HG03354 (cell line): ENCODE data around the gene KCNC1.

ENCODE experiments used
- ATAC-seq: cut with Tn5 transposase; IDR thresholded peaks from one replicate; pipeline ENCODE4 v1.9.1; 2021; ENCODE audit warnings: mild to moderate bottlenecking; ENCODE audit not compliant: unreplicated experiment, poor library complexity, severe bottlenecking

KCNC1 gene

GRCh38 chr11:17810041-17810440, 75.5 kb downstream of the KCNC1 start:
- no peak for ATAC-seq

DNA sequence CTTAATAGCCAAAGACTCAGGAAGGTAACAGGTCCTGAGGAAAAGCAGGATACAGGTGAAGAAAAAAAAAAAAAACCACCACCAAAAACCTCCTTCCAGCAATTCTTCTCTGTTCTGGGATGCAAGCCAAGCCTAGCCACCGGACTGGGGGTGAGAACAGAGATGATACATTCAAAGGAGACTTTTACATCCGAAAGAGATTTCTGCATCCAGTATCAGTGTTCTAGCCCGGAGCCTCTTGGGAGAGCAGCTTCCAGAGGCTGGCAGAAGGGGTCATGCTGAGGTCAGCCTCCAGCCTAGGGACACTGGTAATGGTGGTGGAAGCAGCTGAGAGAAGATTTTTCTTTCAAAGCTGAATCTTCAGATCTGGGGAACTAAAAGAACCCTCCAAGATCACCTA, 76.2 kb downstream of the KCNC1 start:
- ATAC-seq = no peak

DNA sequence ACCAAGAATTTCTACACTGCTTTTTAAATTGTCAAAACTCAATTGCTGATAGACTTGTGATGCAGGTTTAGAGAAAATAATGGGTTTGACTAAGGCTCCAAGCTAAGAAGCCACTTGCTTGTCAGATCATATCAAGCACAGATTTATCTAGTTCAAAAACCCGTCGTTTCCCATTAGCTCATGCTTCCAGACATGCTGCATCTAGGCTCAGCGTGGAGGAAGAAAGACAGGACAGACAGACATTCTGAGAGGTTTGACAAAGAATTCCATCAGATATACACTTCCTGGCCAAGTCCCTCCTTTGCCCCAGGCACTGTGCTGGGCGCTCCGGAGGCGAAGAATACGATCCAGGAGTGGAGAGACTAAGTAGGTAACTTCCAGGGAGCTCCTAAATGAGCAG, 76.8 kb downstream of the KCNC1 start:
- ATAC-seq = no peak

- no peak for ATAC-seq
Observed at GRCh38 chr11:17812091-17812864, 77.7 kb downstream of the KCNC1 start.

- no peak for ATAC-seq
Observed at GRCh38 chr11:17812865-17813187, 78.2 kb downstream of the KCNC1 start.

DNA sequence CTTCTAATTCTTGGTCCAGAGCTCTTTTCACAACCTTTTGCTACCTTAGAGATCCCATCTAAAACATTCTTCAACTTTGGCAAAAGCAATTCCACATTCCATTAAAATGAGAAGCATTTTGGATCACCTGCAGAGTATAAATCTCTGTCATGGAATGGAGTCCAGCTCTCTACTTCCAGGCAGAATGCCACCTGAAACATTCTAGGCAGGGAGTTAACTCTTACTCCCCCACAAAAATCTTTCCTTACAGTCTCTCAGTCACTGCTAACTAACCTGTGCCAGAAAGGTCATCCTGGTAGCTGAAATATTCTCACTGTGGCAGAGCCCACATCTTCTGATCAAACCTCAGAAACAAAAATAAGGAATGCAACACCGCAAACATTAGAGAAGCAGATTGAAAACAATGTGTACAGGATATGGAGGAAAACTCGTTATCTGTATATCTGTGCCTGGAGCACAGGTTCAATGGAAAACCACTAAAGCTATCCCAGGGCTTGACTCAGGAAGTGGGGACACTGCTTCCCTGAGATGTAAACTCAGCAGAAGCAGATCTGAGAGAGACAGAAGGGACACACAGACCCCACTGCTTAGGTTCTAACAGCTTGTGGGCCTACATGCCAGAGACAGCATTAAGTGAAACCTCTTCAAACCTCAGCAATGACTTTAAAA, 78.9 kb downstream of the KCNC1 start:
- ATAC-seq = no peak

DNA sequence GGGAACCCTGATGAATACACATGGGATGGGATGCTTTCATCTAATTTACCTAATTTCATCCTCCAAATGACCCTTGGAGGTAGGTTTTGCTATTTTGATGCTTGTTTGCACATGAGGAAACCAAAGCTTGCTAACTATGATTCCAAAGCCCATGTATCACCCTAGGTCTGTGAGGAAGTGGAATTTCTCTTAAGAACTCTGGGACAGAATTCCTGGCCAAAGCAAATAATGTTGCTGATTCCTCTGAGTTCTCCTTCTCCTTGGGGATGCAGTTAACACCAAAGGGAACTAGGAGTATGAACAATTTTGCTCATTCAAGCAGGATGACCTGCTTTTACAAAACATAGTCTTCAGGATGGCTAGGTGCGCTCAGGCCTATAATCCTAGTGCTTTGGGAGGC, 80.0 kb downstream of the KCNC1 start:
- ATAC-seq = no peak

- ATAC-seq = no peak
Observed at GRCh38 chr11:17816232-17816931, 81.8 kb downstream of the KCNC1 start.

- no peak for ATAC-seq
Observed at GRCh38 chr11:17821648-17822400, 87.2 kb downstream of the KCNC1 start.

- ATAC-seq = no peak
Observed at GRCh38 chr11:17822401-17822781, 87.8 kb downstream of the KCNC1 start.

GRCh38 chr11:17827006-17827405, 92.4 kb downstream of the KCNC1 start:
- ATAC-seq = no peak

DNA sequence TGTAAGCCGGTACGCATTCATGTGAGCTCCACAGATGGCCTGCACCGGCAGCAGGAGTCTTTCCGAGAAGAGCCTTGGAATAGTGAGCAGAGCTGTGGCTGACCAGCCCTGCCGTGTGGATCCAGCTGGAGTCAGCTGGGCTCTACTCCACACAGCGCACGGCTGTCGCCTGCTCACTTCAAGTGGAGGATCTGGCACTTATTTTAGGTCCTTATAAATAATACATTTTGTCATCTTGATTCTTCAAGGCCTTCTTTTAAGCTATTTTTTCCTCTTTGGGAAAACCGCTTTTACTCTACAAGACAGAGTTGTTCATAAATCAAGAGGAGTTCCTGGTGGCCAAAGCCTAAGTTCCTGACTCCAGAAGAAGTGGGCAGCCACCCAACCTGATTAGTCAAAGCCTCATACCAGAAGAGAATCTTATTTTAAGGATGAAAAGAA, 93.8 kb downstream of the KCNC1 start:
- ATAC-seq = no peak

DNA sequence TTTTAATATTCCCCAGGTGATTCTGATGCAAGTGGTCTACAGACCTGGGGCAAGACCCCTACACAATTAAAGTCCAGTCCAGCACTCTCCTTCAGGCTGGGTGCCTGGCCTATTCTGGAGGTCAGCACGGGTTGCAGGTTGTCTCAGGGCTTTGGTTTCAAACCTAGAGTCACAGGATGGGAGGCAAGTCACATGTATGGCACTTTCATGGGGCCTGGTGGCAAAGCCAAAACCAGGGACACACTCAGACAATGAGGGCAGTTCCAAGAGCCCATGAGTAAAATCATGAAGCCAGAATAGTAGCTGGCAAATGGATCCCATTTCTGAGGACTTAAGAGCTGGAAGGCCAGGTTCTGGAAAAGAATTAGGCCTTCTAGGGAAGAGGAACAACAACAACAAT, 96.6 kb downstream of the KCNC1 start:
- no peak for ATAC-seq

- no peak for ATAC-seq
Observed at GRCh38 chr11:17831883-17832282, 97.3 kb downstream of the KCNC1 start.
